GM23338 (cell line): ENCODE measurements around the gene GNG10.

ENCODE experiments used
- CTCF ChIP-seq, 2 experiments: fragments of 200-600 bp in 1 of 2; sonication (generic) in 1 of 2; conservative IDR thresholded peaks; 2 replicates each; pipeline versions ENCODE4 v1.5.1 to v1.6.1; 2016 to 2017; ENCODE audit warnings: antibody characterized with exemption in 2 of 2, low read depth in 2 of 2, mild to moderate bottlenecking in 2 of 2, moderate library complexity in 1 of 2
- EZH2 ChIP-seq: fragments of 200-600 bp; sonication (generic); IDR thresholded peaks from one replicate; pipeline ENCODE4 v1.8.0; 2017; ENCODE audit warnings: antibody characterized with exemption, mild to moderate bottlenecking, low read depth; ENCODE audit not compliant: unreplicated experiment

DNA sequence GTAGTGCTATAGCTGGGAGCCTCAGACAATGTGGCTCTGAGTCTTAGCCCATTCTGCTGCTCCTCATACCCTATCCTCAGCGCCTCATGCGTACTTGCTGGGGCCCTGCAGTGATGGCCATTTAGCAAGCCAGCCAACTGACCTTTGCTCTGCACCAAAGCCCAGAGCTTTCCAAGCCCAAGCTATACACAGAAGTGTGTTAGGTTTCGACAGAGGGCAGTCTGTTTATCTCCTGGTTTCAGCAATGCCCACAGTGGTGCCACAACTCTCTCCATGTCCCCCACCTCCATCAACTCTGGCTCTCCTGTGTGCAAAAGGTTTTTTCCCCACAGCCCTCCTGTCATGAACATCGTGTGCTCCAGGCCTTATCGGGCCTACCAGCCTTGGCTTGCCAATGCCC, 16.9 kb downstream of the GNG10 start:
- no peak for TF ChIP-seq EZH2
- TF ChIP-seq CTCF (conservative IDR thresholded peaks at IDR 0.05; ENCODE audit: low read depth in 2 of 2) = no peak
